GM12878 (cell line): ENCODE data around the gene DNAH5. TPM values are rescaled to one million over a fixed set of nuclear protein-coding genes. Genes with fewer than 3 reads are reported as not detected.

ENCODE experiments used
- ATAC-seq: fragments of 200-7000 bp; cut with Tn5 transposase; 3 replicates; pipeline ENCODE4 v1.9.1; 2020; ENCODE audit warnings: mild to moderate bottlenecking, moderate library complexity
- BruUV-seq: library from RNA; stranded (reverse); fragments of 400-500 nt; replicated peaks from 2 replicates; lab custom pipeline; 2021; lab: Mats Ljungman, UMichigan
- CTCF ChIA-PET: fragments of 300-600 bp; sonication (Branson Sonifier 250); formaldehyde crosslinking; extraction: SDS; loops from one replicate; lab custom pipeline; 2021; ENCODE audit warnings: inconsistent platforms; lab: Yijun Ruan, JAX
- POLR2A ChIA-PET: fragments of 350-600 bp; formaldehyde crosslinking; extraction: SDS; loops from one replicate; lab custom pipeline; 2021; ENCODE audit warnings: inconsistent platforms; lab: Charles Lee
- RAD21 ChIA-PET: fragments of 300-600 bp; sonication (Branson Sonifier 250); formaldehyde crosslinking; loops from one replicate; lab custom pipeline; 2023; ENCODE audit warnings: antibody characterized with exemption; ENCODE audit not compliant: unreplicated experiment; lab: Charles Lee
- SMC1A ChIA-PET: fragments of 300-600 bp; sonication (Branson Sonifier 250); formaldehyde crosslinking; loops from one replicate; lab custom pipeline; 2023; ENCODE audit not compliant: unreplicated experiment, uncharacterized antibody; lab: Charles Lee
- DNase-seq: peaks from one replicate; pipeline ENCODE4 v3.0.0-alpha.2; 2011; ENCODE audit warnings: low read depth, low spot score
- FAIRE-seq: peaks from 3 replicates; lab custom pipeline; 2011; peaks lifted over from hg19 to GRCh38; lab: Jason Lieb, UNC
- H2AFZ ChIP-seq: 2 replicates; pipeline ENCODE4 v1.6.0; 2011; ENCODE audit warnings: low read depth, low read length, control low read depth; ENCODE audit not compliant: control insufficient read depth
- H3K27ac ChIP-seq: 2 replicates; pipeline ENCODE4 v1.5.1; 2011; ENCODE audit warnings: control low read depth; ENCODE audit not compliant: control insufficient read depth, insufficient read depth
- H3K27me3 ChIP-seq, 2 experiments: replicated peaks in 1 of 2; 2 replicates each; pipeline versions ENCODE4 v1.6.0 to v1.6.1; 2011; ENCODE audit warnings: low read length in 1 of 2; ENCODE audit not compliant: control insufficient read depth in 2 of 2, insufficient read depth in 2 of 2
- H3K36me3 ChIP-seq, 2 experiments: 2 replicates each; pipeline ENCODE4 v1.5.1; 2011; ENCODE audit warnings: low read length in 1 of 2; ENCODE audit not compliant: control insufficient read depth in 2 of 2, insufficient read depth in 2 of 2
- H3K4me1 ChIP-seq: 2 replicates; pipeline ENCODE4 v1.6.1; 2011; ENCODE audit warnings: mild to moderate bottlenecking, low read length, moderate library complexity, mixed read lengths; ENCODE audit not compliant: control insufficient read depth, insufficient read depth
- H3K4me2 ChIP-seq: 2 replicates; pipeline ENCODE4 v1.6.0; 2011; ENCODE audit warnings: control low read depth; ENCODE audit not compliant: control insufficient read depth, insufficient read depth
- H3K4me3 ChIP-seq: fragments of 200-600 bp; sonication (generic); 2 replicates; pipeline ENCODE4 v1.5.1; 2016
- H3K79me2 ChIP-seq: 2 replicates; pipeline ENCODE4 v1.6.0; 2011; ENCODE audit warnings: low read length; ENCODE audit not compliant: control insufficient read depth, insufficient read depth
- H3K9ac ChIP-seq: 2 replicates; pipeline ENCODE4 v1.8.0; 2011; ENCODE audit warnings: low read length, control low read depth, mixed read lengths; ENCODE audit not compliant: control insufficient read depth, insufficient read depth
- H3K9me3 ChIP-seq: replicated peaks from 3 replicates; pipeline ENCODE4 v1.5.1; 2011; ENCODE audit warnings: mild to moderate bottlenecking, low read length; ENCODE audit not compliant: control insufficient read depth, insufficient read depth
- H4K20me1 ChIP-seq: 2 replicates; pipeline ENCODE4 v1.6.0; 2011; ENCODE audit not compliant: control insufficient read depth, insufficient read depth
- ASH2L ChIP-seq: fragments of 300-600, 200-600 bp; sonication (generic); IDR thresholded peaks from 2 replicates; pipeline ENCODE4 v1.6.1; 2017; ENCODE audit warnings: low read depth, mild to moderate bottlenecking, borderline replicate concordance
- ESRRA ChIP-seq: IDR thresholded peaks from 2 replicates; pipeline ENCODE4 v1.6.1; 2012; ENCODE audit warnings: mild to moderate bottlenecking, low read length, improper control_type of control experiment
- ETV6 ChIP-seq, 2 experiments: fragments of 450-650 bp in 1 of 2; IDR thresholded peaks in 1 of 2; conservative IDR thresholded peaks in 1 of 2; 2 replicates each; pipeline ENCODE4 v1.6.1; 2014; ENCODE audit warnings: antibody characterized with exemption in 1 of 2, borderline replicate concordance in 1 of 2, low read depth in 1 of 2, mild to moderate bottlenecking in 1 of 2, moderate library complexity in 1 of 2
- IKZF2 ChIP-seq, 2 experiments: fragments of 450-650 bp; IDR thresholded peaks; 2 replicates each; pipeline ENCODE4 v1.6.1; 2017; ENCODE audit warnings: mild to moderate bottlenecking in 2 of 2, moderate library complexity in 2 of 2
- NFYB ChIP-seq: IDR thresholded peaks from 2 replicates; pipeline ENCODE4 v1.6.1; 2011; ENCODE audit warnings: low read depth, mild to moderate bottlenecking, low read length, improper control_type of control experiment, moderate library complexity; ENCODE audit not compliant: insufficient read depth
- NR2C1 ChIP-seq: fragments of 450-650 bp; IDR thresholded peaks from 2 replicates; pipeline ENCODE4 v1.6.1; 2017; ENCODE audit warnings: antibody characterized with exemption, mild to moderate bottlenecking, moderate library complexity
- RBBP5 ChIP-seq: fragments of 200-600 bp; sonication (generic); conservative IDR thresholded peaks from 2 replicates; pipeline ENCODE4 v1.6.1; 2016
- SIN3A ChIP-seq: IDR thresholded peaks from 2 replicates; pipeline ENCODE4 v1.6.1; 2012; ENCODE audit warnings: low read depth, low read length, improper control_type of control experiment
- SUPT20H ChIP-seq: IDR thresholded peaks from 2 replicates; pipeline ENCODE4 v1.6.1; 2011; ENCODE audit warnings: low read depth, mild to moderate bottlenecking, low read length, moderate library complexity, borderline replicate concordance; ENCODE audit not compliant: control insufficient read depth
- WRNIP1 ChIP-seq: IDR thresholded peaks from 2 replicates; pipeline ENCODE4 v1.6.1; 2011; ENCODE audit warnings: low read depth, low read length, improper control_type of control experiment, borderline replicate concordance
- ZNF207 ChIP-seq: fragments of 450-650 bp; IDR thresholded peaks from 2 replicates; pipeline ENCODE4 v1.6.1; 2014; ENCODE audit warnings: antibody characterized with exemption, mild to moderate bottlenecking, borderline replicate concordance
- ZSCAN29 ChIP-seq: fragments of 450-650 bp; IDR thresholded peaks from 2 replicates; pipeline ENCODE4 v1.6.1; 2017; ENCODE audit warnings: mild to moderate bottlenecking, moderate library complexity
- WGBS: methylation state at CpG from one replicate; pipeline ENCODE4 v1.1.6; 2016; ENCODE audit warnings: low lambda C conversion rate; ENCODE audit not compliant: insufficient replicate concordance, insufficient coverage; ENCODE audit errors: missing lambda C conversion rate; 5-methylcytosine and 5-hydroxymethylcytosine counted together
- in situ Hi-C: fragments of 300-500 bp; cut with MboI; formaldehyde crosslinking; loops from 9 replicates; pipeline ENCODE4 v1.14.3; 2018; ENCODE audit warnings: mixed read lengths
- intact Hi-C: fragments of 100-400 bp; cut with micrococcal nuclease; formaldehyde crosslinking; loops from one replicate; pipeline ENCODE4 v1.14.2; 2022; ENCODE audit not compliant: unreplicated experiment
- polyA plus RNA-seq, 11 experiments: library from polyadenylated mRNA; depleted of rRNA in 4 of 11; unstranded in 6 of 11; stranded (reverse) in 5 of 11; fragments of >200 nt; fragmentation: Nextera tagmentation in 4 of 11; fragmentation: Illumina TruSeq in 1 of 11; extraction: Ambion mirVana in 4 of 11; extraction: Trizol in 1 of 11; gene quantifications; 1 replicate in 1 of 11; 2 replicates in 10 of 11; pipeline versions ENCODE4 v1.2.1 to v1.2.3, GENCODE V29; 2011 to 2016; ENCODE audit warnings: inconsistent platforms in 2 of 11, missing spikeins in 2 of 11, low read depth in 1 of 11
- total RNA-seq, 4 experiments: library from RNA; depleted of rRNA in 3 of 4; stranded (reverse); fragments of >200 nt in 3 of 4; fragmentation: Illumina TruSeq in 1 of 4; extraction: Trizol in 1 of 4; gene quantifications; 2 replicates each; pipeline versions ENCODE4 v1.2.1 to v1.2.3, GENCODE V29; 2013 to 2021
- TF ChIP-seq, protein P1 (sequence below): fragments of 450-650 bp; conservative IDR thresholded peaks from 2 replicates; pipeline ENCODE4 v1.6.1; 2017; ENCODE audit warnings: mild to moderate bottlenecking, moderate library complexity
- TF ChIP-seq, protein P2 (sequence below): IDR thresholded peaks from 2 replicates; pipeline ENCODE4 v1.6.1; 2012; ENCODE audit warnings: low read depth, low read length, improper control_type of control experiment
- TF ChIP-seq, protein P3 (sequence below): fragments of 450-650 bp; IDR thresholded peaks from 2 replicates; pipeline ENCODE4 v1.6.1; 2017; ENCODE audit warnings: mild to moderate bottlenecking
- TF ChIP-seq, protein P4 (sequence below): IDR thresholded peaks from 2 replicates; pipeline ENCODE4 v1.6.1; 2012; ENCODE audit warnings: low read length, inconsistent platforms

The DNAH5 gene
- total and polyA plus RNA-seq, 10 of the 15 experiments (the other 5 are each of a cell fraction or from before 2014, with no cell fraction given) = under 0.01 to 0.30 (median 0.07) TPM; not detected in 7

DNA sequence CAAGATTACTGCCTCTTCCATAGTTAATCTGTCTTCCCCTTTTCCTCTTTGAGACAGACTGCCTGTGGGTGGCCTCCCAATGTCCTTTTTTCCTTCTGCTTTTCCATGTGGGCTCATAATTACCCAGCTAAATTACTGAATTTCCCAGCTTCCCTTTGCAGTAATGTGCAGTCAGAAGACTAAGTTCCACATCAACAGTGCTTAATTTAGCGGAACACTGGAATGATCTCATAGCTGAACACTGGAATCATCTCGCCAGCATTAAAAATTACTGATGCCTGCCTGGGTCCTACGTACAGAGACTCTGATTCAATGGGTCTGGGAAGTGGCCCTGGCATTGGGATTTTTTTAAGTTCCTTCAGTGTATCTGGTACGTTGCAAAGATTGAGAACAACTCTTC, 84.3 kb downstream of the DNAH5 start (continued):
- TF ChIP-seq SUPT20H (no peak), ASH2L (no peak)
- TF ChIP-seq, protein P1, sequence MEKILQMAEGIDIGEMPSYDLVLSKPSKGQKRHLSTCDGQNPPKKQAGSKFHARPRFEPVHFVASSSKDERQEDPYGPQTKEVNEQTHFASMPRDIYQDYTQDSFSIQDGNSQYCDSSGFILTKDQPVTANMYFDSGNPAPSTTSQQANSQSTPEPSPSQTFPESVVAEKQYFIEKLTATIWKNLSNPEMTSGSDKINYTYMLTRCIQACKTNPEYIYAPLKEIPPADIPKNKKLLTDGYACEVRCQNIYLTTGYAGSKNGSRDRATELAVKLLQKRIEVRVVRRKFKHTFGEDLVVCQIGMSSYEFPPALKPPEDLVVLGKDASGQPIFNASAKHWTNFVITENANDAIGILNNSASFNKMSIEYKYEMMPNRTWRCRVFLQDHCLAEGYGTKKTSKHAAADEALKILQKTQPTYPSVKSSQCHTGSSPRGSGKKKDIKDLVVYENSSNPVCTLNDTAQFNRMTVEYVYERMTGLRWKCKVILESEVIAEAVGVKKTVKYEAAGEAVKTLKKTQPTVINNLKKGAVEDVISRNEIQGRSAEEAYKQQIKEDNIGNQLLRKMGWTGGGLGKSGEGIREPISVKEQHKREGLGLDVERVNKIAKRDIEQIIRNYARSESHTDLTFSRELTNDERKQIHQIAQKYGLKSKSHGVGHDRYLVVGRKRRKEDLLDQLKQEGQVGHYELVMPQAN = no peak
- TF ChIP-seq, protein P2, sequence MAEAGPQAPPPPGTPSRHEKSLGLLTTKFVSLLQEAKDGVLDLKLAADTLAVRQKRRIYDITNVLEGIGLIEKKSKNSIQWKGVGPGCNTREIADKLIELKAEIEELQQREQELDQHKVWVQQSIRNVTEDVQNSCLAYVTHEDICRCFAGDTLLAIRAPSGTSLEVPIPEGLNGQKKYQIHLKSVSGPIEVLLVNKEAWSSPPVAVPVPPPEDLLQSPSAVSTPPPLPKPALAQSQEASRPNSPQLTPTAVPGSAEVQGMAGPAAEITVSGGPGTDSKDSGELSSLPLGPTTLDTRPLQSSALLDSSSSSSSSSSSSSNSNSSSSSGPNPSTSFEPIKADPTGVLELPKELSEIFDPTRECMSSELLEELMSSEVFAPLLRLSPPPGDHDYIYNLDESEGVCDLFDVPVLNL = no peak
- TF ChIP-seq, all 136 proteins: peak for 0

DNA sequence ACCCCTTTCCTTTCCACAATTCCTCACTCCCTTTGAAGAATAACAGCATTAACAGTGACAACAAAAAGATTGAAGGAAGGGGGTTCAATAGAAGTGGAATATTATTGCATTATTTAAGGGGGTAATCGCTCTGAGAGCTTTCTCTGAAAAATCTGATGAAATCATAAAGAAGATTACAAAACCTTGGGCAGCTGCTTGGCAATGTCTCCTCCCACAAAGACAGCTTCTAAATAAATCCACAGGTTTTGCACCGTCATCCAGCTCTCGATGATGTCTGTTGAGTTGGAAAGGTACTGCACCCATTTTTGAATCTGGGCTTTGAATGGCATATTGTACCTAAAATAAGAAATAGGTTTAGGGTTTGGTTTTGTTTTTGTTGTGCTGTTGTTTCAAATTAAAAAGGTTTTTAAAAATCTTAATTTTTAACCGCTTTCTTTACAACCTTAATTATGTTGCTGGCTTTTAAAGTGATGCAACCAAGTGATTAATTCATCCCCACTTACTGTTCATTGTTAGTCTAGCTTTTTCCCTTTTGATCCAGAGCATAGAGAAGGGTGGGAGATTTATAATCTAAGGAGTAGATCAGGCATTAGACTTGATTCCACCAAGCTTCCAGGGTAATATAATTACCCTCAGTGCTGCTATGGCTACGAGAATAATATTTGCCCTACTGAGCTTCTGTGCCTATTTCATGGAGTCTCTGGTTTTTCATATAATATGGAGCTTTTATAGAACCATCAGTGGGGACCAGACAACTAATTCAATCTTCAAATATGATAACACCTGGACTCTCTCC, 85.0 kb downstream of the DNAH5 start:
- H3K9ac ChIP-seq = no peak overlapping the region
- no peaks in the 10 kb centered on the region for H4K20me1 ChIP-seq
- no peaks in the 10 kb centered on the region for H3K36me3 ChIP-seq
- no peak for FAIRE-seq
- no peaks in the 10 kb centered on the region for H3K9me3 ChIP-seq
- in situ Hi-C loops = no loop called here
- 27% methylated on average over 5 of the region's 5 CpGs for WGBS
- no peak for ATAC-seq
- H3K4me3 ChIP-seq = no peak overlapping the region
- no peak overlapping the region for H3K4me2 ChIP-seq
- no peaks in the 10 kb centered on the region for H3K4me1 ChIP-seq
- no TSS peak for BruUV-seq
- ChIA-PET CTCF (no interaction called here), SMC1A (interaction anchor here (1.1 to 1.3 kb wide), 2 partner anchors 14 to 83 kb away, joined by 3 read pairs; no protein-coding TSS in a partner anchor), POLR2A (no interaction called here), RAD21 (no interaction called here)
- no peaks in the 10 kb centered on the region for H3K27me3 ChIP-seq
- no peak overlapping the region for H2AFZ ChIP-seq
- no peak for DNase-seq
- intact Hi-C loops = no loop called here
- no peaks in the 10 kb centered on the region for H3K79me2 ChIP-seq
- no peak overlapping the region for H3K27ac ChIP-seq
- TF ChIP-seq RBBP5 (no peak), IKZF2 (IDR thresholded peaks at IDR 0.05) (no peak), NR2C1 (no peak), ESRRA (no peak), ETV6 (conservative IDR thresholded peaks at IDR 0.05 in 1 of 2, IDR thresholded peaks at IDR 0.05 in 1 of 2; ENCODE audit: borderline replicate concordance in 1 of 2, low read depth in 1 of 2) (no peak), WRNIP1 (no peak), ZSCAN29 (no peak), NFYB (no peak), ZNF207 (no peak), SIN3A (no peak)
- TF ChIP-seq, protein P3, sequence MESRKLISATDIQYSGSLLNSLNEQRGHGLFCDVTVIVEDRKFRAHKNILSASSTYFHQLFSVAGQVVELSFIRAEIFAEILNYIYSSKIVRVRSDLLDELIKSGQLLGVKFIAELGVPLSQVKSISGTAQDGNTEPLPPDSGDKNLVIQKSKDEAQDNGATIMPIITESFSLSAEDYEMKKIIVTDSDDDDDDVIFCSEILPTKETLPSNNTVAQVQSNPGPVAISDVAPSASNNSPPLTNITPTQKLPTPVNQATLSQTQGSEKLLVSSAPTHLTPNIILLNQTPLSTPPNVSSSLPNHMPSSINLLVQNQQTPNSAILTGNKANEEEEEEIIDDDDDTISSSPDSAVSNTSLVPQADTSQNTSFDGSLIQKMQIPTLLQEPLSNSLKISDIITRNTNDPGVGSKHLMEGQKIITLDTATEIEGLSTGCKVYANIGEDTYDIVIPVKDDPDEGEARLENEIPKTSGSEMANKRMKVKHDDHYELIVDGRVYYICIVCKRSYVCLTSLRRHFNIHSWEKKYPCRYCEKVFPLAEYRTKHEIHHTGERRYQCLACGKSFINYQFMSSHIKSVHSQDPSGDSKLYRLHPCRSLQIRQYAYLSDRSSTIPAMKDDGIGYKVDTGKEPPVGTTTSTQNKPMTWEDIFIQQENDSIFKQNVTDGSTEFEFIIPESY = no peak
- TF ChIP-seq, protein P4, sequence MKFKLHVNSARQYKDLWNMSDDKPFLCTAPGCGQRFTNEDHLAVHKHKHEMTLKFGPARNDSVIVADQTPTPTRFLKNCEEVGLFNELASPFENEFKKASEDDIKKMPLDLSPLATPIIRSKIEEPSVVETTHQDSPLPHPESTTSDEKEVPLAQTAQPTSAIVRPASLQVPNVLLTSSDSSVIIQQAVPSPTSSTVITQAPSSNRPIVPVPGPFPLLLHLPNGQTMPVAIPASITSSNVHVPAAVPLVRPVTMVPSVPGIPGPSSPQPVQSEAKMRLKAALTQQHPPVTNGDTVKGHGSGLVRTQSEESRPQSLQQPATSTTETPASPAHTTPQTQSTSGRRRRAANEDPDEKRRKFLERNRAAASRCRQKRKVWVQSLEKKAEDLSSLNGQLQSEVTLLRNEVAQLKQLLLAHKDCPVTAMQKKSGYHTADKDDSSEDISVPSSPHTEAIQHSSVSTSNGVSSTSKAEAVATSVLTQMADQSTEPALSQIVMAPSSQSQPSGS = no peak
